GM12872 (cell line): ENCODE data around the gene RXRB.
A peak's percentile ranks its signal among the peaks of the same experiment; 100 is the strongest.

ENCODE experiments used
- TF ChIP-seq, protein P1 (sequence below): IDR thresholded peaks from 3 replicates; pipeline ENCODE4 v1.5.1; 2011; ENCODE audit warnings: low read depth, mild to moderate bottlenecking, low read length, moderate library complexity; ENCODE audit not compliant: insufficient read depth

Gene RXRB

DNA sequence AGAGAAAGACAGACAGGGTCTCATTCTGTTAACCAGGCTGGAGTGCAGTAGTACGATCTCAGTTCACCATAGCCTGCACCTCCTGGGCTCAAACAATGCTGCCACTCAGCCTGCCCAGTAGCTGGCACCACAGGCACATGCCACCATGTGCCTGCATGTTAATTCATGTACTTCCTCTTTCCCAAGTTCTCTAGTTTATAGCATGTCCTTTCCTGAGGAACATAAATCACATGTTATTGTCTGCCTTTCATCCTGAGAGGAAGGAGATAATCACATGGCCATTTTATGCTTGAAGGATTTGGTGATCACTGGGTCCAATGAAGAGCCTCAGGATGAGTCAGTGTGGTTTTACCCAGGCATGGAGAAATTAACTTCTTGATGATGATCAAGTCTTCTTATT is 56.1 kb downstream of the RXRB start:
- TF ChIP-seq, protein P1, sequence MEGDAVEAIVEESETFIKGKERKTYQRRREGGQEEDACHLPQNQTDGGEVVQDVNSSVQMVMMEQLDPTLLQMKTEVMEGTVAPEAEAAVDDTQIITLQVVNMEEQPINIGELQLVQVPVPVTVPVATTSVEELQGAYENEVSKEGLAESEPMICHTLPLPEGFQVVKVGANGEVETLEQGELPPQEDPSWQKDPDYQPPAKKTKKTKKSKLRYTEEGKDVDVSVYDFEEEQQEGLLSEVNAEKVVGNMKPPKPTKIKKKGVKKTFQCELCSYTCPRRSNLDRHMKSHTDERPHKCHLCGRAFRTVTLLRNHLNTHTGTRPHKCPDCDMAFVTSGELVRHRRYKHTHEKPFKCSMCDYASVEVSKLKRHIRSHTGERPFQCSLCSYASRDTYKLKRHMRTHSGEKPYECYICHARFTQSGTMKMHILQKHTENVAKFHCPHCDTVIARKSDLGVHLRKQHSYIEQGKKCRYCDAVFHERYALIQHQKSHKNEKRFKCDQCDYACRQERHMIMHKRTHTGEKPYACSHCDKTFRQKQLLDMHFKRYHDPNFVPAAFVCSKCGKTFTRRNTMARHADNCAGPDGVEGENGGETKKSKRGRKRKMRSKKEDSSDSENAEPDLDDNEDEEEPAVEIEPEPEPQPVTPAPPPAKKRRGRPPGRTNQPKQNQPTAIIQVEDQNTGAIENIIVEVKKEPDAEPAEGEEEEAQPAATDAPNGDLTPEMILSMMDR = peak; percentile 24; the same call in 1 of the 3 replicates
